Measurements from ENCODE around the gene VAMP8.

The VAMP8 gene

GRCh38 chr2:85577386-85578242 is at the start of gene VAMP8:
Gene VAMP8 (plus strand): TSS chr2:85577586. CDS start chr2:85577647, 61 bp downstream.
- TF ChIP-seq, protein P1, sequence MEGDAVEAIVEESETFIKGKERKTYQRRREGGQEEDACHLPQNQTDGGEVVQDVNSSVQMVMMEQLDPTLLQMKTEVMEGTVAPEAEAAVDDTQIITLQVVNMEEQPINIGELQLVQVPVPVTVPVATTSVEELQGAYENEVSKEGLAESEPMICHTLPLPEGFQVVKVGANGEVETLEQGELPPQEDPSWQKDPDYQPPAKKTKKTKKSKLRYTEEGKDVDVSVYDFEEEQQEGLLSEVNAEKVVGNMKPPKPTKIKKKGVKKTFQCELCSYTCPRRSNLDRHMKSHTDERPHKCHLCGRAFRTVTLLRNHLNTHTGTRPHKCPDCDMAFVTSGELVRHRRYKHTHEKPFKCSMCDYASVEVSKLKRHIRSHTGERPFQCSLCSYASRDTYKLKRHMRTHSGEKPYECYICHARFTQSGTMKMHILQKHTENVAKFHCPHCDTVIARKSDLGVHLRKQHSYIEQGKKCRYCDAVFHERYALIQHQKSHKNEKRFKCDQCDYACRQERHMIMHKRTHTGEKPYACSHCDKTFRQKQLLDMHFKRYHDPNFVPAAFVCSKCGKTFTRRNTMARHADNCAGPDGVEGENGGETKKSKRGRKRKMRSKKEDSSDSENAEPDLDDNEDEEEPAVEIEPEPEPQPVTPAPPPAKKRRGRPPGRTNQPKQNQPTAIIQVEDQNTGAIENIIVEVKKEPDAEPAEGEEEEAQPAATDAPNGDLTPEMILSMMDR (IDR thresholded peaks at IDR 0.05): no peak
- no peak for DNase-seq (ENCODE audit: low spot score)
- H3K4me3 ChIP-seq: peak within 1 kb of the TSS; percentile 49
- H3K27ac ChIP-seq: peak within 1 kb of the TSS; percentile 37 to 80

DNA sequence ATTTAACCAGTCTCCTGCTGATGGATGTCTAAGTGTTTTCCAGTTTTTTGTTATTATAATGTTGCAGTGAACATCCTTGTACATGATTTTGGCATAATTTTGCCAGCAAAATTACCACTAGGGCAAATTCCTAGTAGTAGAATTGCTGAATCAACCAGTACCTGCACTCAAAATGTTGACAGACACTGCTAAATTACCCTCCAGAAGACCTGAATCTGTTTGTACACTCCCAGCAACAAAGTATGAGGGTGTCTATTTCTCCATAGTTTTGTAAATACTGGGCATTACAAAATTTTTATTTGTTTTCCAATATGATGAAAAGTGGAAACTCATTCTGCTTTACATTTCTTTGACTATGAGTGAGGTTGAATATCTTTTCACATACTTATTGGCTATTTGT is 49.6 kb upstream of the VAMP8 start:
- Histone ChIP-seq H3K27ac (no peak overlapping the region), H3K4me3 (no peak overlapping the region)
- DNase-seq (ENCODE audit: low spot score): no peak
- TF ChIP-seq, protein P1 (IDR thresholded peaks at IDR 0.05): no peak

- no peak for DNase-seq (ENCODE audit: low spot score)
- TF ChIP-seq, protein P1 (IDR thresholded peaks at IDR 0.05): no peak
Measured at GRCh38 chr2:85528355-85528754, 49.0 kb upstream of the VAMP8 start.

GRCh38 chr2:85529809-85530208 is 47.6 kb upstream of the VAMP8 start:
- no peak overlapping the region for H3K4me3 ChIP-seq
- H3K27ac ChIP-seq: no peak overlapping the region
- TF ChIP-seq, protein P1 (IDR thresholded peaks at IDR 0.05): no peak
- no peak for DNase-seq (ENCODE audit: low spot score)

More at GRCh38 chr2:85528355-85528754, 49.0 kb upstream of the VAMP8 start:
- no peak overlapping the region for H3K27ac ChIP-seq
- no peak overlapping the region for H3K4me3 ChIP-seq

- H3K27ac ChIP-seq: no peak overlapping the region
Measured at GRCh38 chr2:85531589-85531988, 45.8 kb upstream of the VAMP8 start.

GRCh38 chr2:85534099-85534498 is 43.3 kb upstream of the VAMP8 start:
- no peak overlapping the region for H3K4me3 ChIP-seq
- H3K27ac ChIP-seq: no peak overlapping the region
- no peak for DNase-seq (ENCODE audit: low spot score)
- TF ChIP-seq, protein P1 (IDR thresholded peaks at IDR 0.05): no peak

More at GRCh38 chr2:85531589-85531988, 45.8 kb upstream of the VAMP8 start:
- no peak overlapping the region for H3K4me3 ChIP-seq
- TF ChIP-seq, protein P1 (IDR thresholded peaks at IDR 0.05): no peak
- no peak for DNase-seq (ENCODE audit: low spot score)

- TF ChIP-seq, protein P1 (IDR thresholded peaks at IDR 0.05): no peak
- DNase-seq (ENCODE audit: low spot score): no peak
- peak overlapping the region; percentile 29 to 50 for H3K27ac ChIP-seq
- no peak overlapping the region for H3K4me3 ChIP-seq
Measured at GRCh38 chr2:85534881-85535280, 42.5 kb upstream of the VAMP8 start.

Data from coronary artery (tissue), 2 donors.